ENCODE measurements around the gene TRAF4.

Gene TRAF4

GRCh38 chr17:28744972-28745785, 1.4 kb downstream of the TRAF4 start:
- Histone ChIP-seq H3K27ac (peak overlapping the region; percentile 70), H3K9ac (ENCODE audit: insufficient read length) (peak overlapping the region; percentile 80), H3K9me3 (ENCODE audit: low read depth, low read length) (no peaks in the 10 kb centered on the region), H3K36me3 (ENCODE audit: insufficient read depth, low read length) (peaks cover 44% of the 10 kb centered on the region), H3K4me3 (peak overlapping the region; percentile 85)
- TF ChIP-seq FOXP2 (optimal IDR thresholded peaks at IDR 0.05; ENCODE audit: control extremely low read depth, extremely low read length, insufficient read depth) (peak; percentile 9), POLR2AphosphoS5 (IDR thresholded peaks at IDR 0.05; ENCODE audit: borderline replicate concordance, low read depth, low read length) (no peak)
- no peak for DNase-seq (ENCODE audit: low read depth, low spot score)

GRCh38 chr17:28745786-28746411, 2.1 kb downstream of the TRAF4 start:
- no peaks in the 10 kb centered on the region for H3K9me3 ChIP-seq (ENCODE audit: low read depth, low read length)
- DNase-seq (ENCODE audit: low read depth, low spot score), result no peak
- peak overlapping the region; percentile 85 for H3K4me3 ChIP-seq
- peak overlapping the region; percentile 70 for H3K27ac ChIP-seq
- H3K36me3 ChIP-seq (ENCODE audit: insufficient read depth, low read length), result peaks cover 51% of the 10 kb centered on the region
- TF ChIP-seq FOXP2 (optimal IDR thresholded peaks at IDR 0.05; ENCODE audit: control extremely low read depth, extremely low read length, insufficient read depth) (peak; percentile 4), POLR2AphosphoS5 (IDR thresholded peaks at IDR 0.05; ENCODE audit: borderline replicate concordance, low read depth, low read length) (0 out of 2 replicates have a peak, but pooled peaks have one; percentile 8), EZH2 (IDR thresholded peaks at IDR 0.05) (no peak)
- peak overlapping the region; percentile 80 for H3K9ac ChIP-seq (ENCODE audit: insufficient read length)

- no peak overlapping the region for H3K9ac ChIP-seq (ENCODE audit: insufficient read length)
- peak overlapping the region; percentile 22; the same call in 1 of the 2 replicates for H3K27ac ChIP-seq
- no peaks in the 10 kb centered on the region for H3K9me3 ChIP-seq (ENCODE audit: low read depth, low read length)
- TF ChIP-seq EZH2 (IDR thresholded peaks at IDR 0.05) (no peak), FOXP2 (optimal IDR thresholded peaks at IDR 0.05; ENCODE audit: control extremely low read depth, extremely low read length, insufficient read depth) (no peak), POLR2AphosphoS5 (IDR thresholded peaks at IDR 0.05; ENCODE audit: borderline replicate concordance, low read depth, low read length) (no peak)
- H3K4me3 ChIP-seq, result no peak overlapping the region
- no peak for DNase-seq (ENCODE audit: low read depth, low spot score)
- peaks cover 56% of the 10 kb centered on the region for H3K36me3 ChIP-seq (ENCODE audit: insufficient read depth, low read length)
These were observed 2.8 kb downstream of the TRAF4 start for GRCh38 chr17:28746611-28747050.

- Histone ChIP-seq H3K27ac (peak overlapping the region; percentile 22; the same call in 1 of the 2 replicates), H3K9ac (ENCODE audit: insufficient read length) (no peak overlapping the region), H3K4me3 (no peak overlapping the region)
These were observed 3.4 kb downstream of the TRAF4 start for GRCh38 chr17:28747051-28747691.

GRCh38 chr17:28747801-28748750, 4.3 kb downstream of the TRAF4 start:
- Histone ChIP-seq H3K4me3 (no peak overlapping the region), H3K9me3 (ENCODE audit: low read depth, low read length) (no peaks in the 10 kb centered on the region), H3K27ac (peak overlapping the region; percentile 59; the same call in 1 of the 2 replicates), H3K36me3 (ENCODE audit: insufficient read depth, low read length) (peaks cover 60% of the 10 kb centered on the region), H3K9ac (ENCODE audit: insufficient read length) (no peak overlapping the region)
- TF ChIP-seq POLR2AphosphoS5 (IDR thresholded peaks at IDR 0.05; ENCODE audit: borderline replicate concordance, low read depth, low read length) (no peak; the same call in 1 of the 2 replicates), FOXP2 (optimal IDR thresholded peaks at IDR 0.05; ENCODE audit: control extremely low read depth, extremely low read length, insufficient read depth) (no peak), EZH2 (IDR thresholded peaks at IDR 0.05) (no peak)
- DNase-seq (ENCODE audit: low read depth, low spot score), result no peak

More at GRCh38 chr17:28747051-28747691, 3.4 kb downstream of the TRAF4 start:
- no peak for TF ChIP-seq POLR2AphosphoS5 (IDR thresholded peaks at IDR 0.05; ENCODE audit: borderline replicate concordance, low read depth, low read length)
- no peak for TF ChIP-seq EZH2 (IDR thresholded peaks at IDR 0.05)
- TF ChIP-seq FOXP2 (optimal IDR thresholded peaks at IDR 0.05; ENCODE audit: control extremely low read depth, extremely low read length, insufficient read depth), result no peak
- peaks cover 60% of the 10 kb centered on the region for H3K36me3 ChIP-seq (ENCODE audit: insufficient read depth, low read length)
- H3K9me3 ChIP-seq (ENCODE audit: low read depth, low read length), result no peaks in the 10 kb centered on the region
- DNase-seq (ENCODE audit: low read depth, low spot score), result no peak

GRCh38 chr17:28748852-28749515, 5.2 kb downstream of the TRAF4 start:
- Histone ChIP-seq H3K9ac (ENCODE audit: insufficient read length) (no peak overlapping the region), H3K27ac (peak overlapping the region; percentile 59; the same call in 1 of the 2 replicates), H3K4me3 (no peak overlapping the region), H3K36me3 (ENCODE audit: insufficient read depth, low read length) (peaks cover 60% of the 10 kb centered on the region), H3K9me3 (ENCODE audit: low read depth, low read length) (no peaks in the 10 kb centered on the region)
- DNase-seq (ENCODE audit: low read depth, low spot score), result no peak
- TF ChIP-seq POLR2AphosphoS5 (IDR thresholded peaks at IDR 0.05; ENCODE audit: borderline replicate concordance, low read depth, low read length) (no peak), EZH2 (IDR thresholded peaks at IDR 0.05) (no peak), FOXP2 (optimal IDR thresholded peaks at IDR 0.05; ENCODE audit: control extremely low read depth, extremely low read length, insufficient read depth) (no peak)
